CD4-positive, alpha-beta T cell (primary cell): ENCODE measurements around the gene PTPRT. TPM values are rescaled to one million over a fixed set of nuclear protein-coding genes. Genes with fewer than 3 reads are reported as not detected.

ENCODE experiments used
- ATAC-seq: fragments of 200-7000 bp; cut with Tn5 transposase; one replicate; pipeline ENCODE4 v1.10.0; 2022; ENCODE audit warnings: mild to moderate bottlenecking; ENCODE audit not compliant: poor library complexity
- CTCF ChIA-PET: fragments of 350-600 bp; sonication (Branson Sonifier 250); formaldehyde crosslinking; loops from one replicate; lab custom pipeline; 2021; ENCODE audit warnings: antibody characterized with exemption, inconsistent platforms; lab: Charles Lee
- POLR2A ChIA-PET: fragments of 350-600 bp; sonication (Branson Sonifier 250); formaldehyde crosslinking; loops from one replicate; lab custom pipeline; 2021; ENCODE audit warnings: antibody characterized with exemption, inconsistent platforms; lab: Charles Lee
- DNase-seq, 14 experiments: peaks; one replicate each; pipeline ENCODE4 v3.0.0-alpha.2; 2013 to 2020; ENCODE audit warnings: mixed read lengths in 2 of 14
- H3K27ac ChIP-seq, 2 donors: one replicate each; pipeline versions ENCODE4 v1.5.1 to v1.7.0; 2013; ENCODE audit warnings: low read length in 2 of 2, low read depth in 1 of 2, mild to moderate bottlenecking in 1 of 2
- H3K27me3 ChIP-seq, 2 experiments: 1 replicate in 1 of 2; 2 replicates in 1 of 2; pipeline versions ENCODE4 v1.6.1 to v1.7.0; 2013; ENCODE audit warnings: low read length in 2 of 2, control low read depth in 1 of 2, mild to moderate bottlenecking in 1 of 2, moderate library complexity in 1 of 2; ENCODE audit not compliant: insufficient read depth in 2 of 2, control insufficient read depth in 1 of 2
- H3K36me3 ChIP-seq: one replicate; pipeline ENCODE4 v1.6.1; 2013; ENCODE audit warnings: low read length, control low read depth; ENCODE audit not compliant: insufficient read depth
- H3K4me1 ChIP-seq: one replicate; pipeline ENCODE4 v1.6.1; 2013; ENCODE audit warnings: low read length, control low read depth; ENCODE audit not compliant: insufficient read depth
- H3K4me3 ChIP-seq: one replicate; pipeline ENCODE4 v1.5.1; 2013; ENCODE audit warnings: mild to moderate bottlenecking, low read length, moderate library complexity
- H3K9me3 ChIP-seq, 2 experiments: 1 replicate in 1 of 2; 2 replicates in 1 of 2; pipeline versions ENCODE4 v1.6.1 to v1.7.0; 2013; ENCODE audit warnings: low read length in 2 of 2, mild to moderate bottlenecking in 2 of 2, control low read depth in 1 of 2, moderate library complexity in 1 of 2; ENCODE audit not compliant: control insufficient read depth in 1 of 2, insufficient read depth in 1 of 2
- H3K27ac Mint-ChIP-seq: one replicate; pipeline ENCODE4 v1.8.0; 2020; ENCODE audit warnings: mixed read lengths
- H3K27me3 Mint-ChIP-seq: one replicate; pipeline ENCODE4 v1.8.0; 2021; ENCODE audit warnings: mixed read lengths
- H3K36me3 Mint-ChIP-seq: one replicate; pipeline ENCODE4 v1.8.0; 2021; ENCODE audit warnings: low read depth, mixed read lengths
- H3K4me1 Mint-ChIP-seq: one replicate; pipeline ENCODE4 v1.8.0; 2021; ENCODE audit warnings: low read depth, mixed read lengths
- H3K4me3 Mint-ChIP-seq: one replicate; pipeline ENCODE4 v1.8.0; 2020; ENCODE audit warnings: mild to moderate bottlenecking, mixed read lengths
- H3K9me3 Mint-ChIP-seq: one replicate; pipeline ENCODE4 v1.8.0; 2020; ENCODE audit warnings: mixed read lengths
- intact Hi-C, 2 experiments: fragments of 100-400 bp; cut with DNase I in 1 of 2; cut with micrococcal nuclease in 1 of 2; formaldehyde crosslinking; loops; one replicate each; pipeline versions ENCODE4 v1.15.1 to v1.9.0; 2023 to 2025; cut with DNase I, micrococcal nuclease
- total RNA-seq, 174 experiments: library from RNA in 2 of 174; stranded (reverse) in 2 of 174; gene quantifications; one replicate each; pipeline ENCODE4 v1.2.3 and lab custom pipeline; 2021 to 2026
- TF ChIP-seq, protein P1 (sequence below): fragments of 200-600 bp; IDR thresholded peaks from one replicate; pipeline ENCODE4 v1.8.0; 2022; ENCODE audit warnings: antibody characterized with exemption, mild to moderate bottlenecking

Gene PTPRT
- total RNA-seq, 2 experiments from 2014 or later = not detected

DNA sequence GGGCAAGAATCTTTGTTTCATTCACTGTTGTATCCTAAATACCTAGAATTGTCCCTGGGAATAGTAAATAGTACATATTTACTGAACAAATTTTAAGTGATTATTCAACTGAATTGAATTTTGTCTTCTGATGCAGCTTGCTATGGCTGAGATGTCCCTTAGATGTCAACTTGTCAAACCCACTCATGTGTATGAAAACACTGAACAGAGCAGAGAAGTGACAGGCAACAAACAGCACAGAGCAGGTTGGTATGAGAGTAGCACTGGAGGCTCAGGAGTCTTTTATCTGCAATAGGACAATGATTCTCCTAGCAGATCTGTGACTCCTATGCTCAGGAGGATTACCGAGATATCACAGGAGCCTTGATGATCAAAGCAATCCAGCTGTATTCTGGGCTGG lies 1031.4 kb downstream of the PTPRT start:
- ChIA-PET POLR2A (no interaction called here), CTCF (no interaction called here)
- Histone ChIP-seq H3K27me3 (no peaks in the 10 kb centered on the region), H3K4me3 (no peak overlapping the region), H3K4me1 (no peaks in the 10 kb centered on the region), H3K27ac (no peak overlapping the region), H3K9me3 (no peaks in the 10 kb centered on the region), H3K36me3 (no peaks in the 10 kb centered on the region)
- TF ChIP-seq, protein P1, sequence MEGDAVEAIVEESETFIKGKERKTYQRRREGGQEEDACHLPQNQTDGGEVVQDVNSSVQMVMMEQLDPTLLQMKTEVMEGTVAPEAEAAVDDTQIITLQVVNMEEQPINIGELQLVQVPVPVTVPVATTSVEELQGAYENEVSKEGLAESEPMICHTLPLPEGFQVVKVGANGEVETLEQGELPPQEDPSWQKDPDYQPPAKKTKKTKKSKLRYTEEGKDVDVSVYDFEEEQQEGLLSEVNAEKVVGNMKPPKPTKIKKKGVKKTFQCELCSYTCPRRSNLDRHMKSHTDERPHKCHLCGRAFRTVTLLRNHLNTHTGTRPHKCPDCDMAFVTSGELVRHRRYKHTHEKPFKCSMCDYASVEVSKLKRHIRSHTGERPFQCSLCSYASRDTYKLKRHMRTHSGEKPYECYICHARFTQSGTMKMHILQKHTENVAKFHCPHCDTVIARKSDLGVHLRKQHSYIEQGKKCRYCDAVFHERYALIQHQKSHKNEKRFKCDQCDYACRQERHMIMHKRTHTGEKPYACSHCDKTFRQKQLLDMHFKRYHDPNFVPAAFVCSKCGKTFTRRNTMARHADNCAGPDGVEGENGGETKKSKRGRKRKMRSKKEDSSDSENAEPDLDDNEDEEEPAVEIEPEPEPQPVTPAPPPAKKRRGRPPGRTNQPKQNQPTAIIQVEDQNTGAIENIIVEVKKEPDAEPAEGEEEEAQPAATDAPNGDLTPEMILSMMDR = no peak
- H3K36me3 Mint-ChIP-seq = no peaks in the 10 kb centered on the region
- no peaks in the 10 kb centered on the region for H3K9me3 Mint-ChIP-seq
- ATAC-seq (no peak), DNase-seq (no peak)
- intact Hi-C loops = no loop called here
- no peaks in the 10 kb centered on the region for H3K27me3 Mint-ChIP-seq
- H3K27ac Mint-ChIP-seq = no peak overlapping the region
- H3K4me1 Mint-ChIP-seq = no peaks in the 10 kb centered on the region
- H3K4me3 Mint-ChIP-seq = no peak overlapping the region

DNA sequence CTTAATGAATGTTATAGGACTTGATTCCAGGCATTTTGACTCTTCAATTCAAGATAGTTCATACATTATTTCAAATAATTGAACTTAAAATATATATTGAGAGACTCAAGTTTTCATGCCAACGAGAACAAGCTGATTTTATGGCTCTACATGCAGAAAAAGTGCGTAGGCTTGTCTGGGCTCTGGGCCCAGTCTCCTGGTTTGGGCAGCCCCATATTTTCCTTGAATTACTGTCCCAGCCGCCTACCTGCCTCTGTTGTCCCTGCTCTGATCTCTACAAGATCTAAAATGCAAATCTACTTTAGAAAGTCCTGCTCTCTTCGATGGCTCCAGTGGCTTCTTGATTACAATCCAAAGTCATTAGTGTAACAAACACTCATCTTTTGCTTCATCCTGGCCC lies 1034.1 kb downstream of the PTPRT start:
- no peak for ATAC-seq
- no peak overlapping the region for H3K27ac Mint-ChIP-seq

DNA sequence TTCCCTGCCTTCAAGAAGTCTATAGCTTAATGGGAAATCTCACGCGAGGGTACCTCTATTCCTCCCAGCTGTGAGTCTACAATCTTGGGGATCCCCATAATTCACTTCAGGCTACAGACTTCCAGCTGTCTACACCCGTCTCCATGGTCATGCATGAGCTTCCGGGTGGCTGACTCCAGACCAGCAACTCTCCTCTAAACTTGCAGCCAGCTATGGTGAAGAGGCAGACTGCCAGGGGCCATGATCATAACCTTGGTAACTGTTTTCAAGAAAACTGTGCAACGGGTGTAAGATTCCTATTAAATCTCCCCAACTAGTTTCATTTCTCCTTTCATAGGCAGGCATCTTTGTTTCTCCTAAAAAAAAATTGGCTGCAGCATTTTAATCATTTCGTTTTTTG lies 1037.1 kb downstream of the PTPRT start:
- H3K4me1 ChIP-seq = no peaks in the 10 kb centered on the region
- no peak for ATAC-seq
- TF ChIP-seq, protein P1 = no peak
- intact Hi-C loops = no loop called here
- H3K9me3 Mint-ChIP-seq = peaks cover 10% of the 10 kb centered on the region
- H3K27me3 ChIP-seq = no peaks in the 10 kb centered on the region
- no peak overlapping the region for H3K27ac ChIP-seq
- no peak for DNase-seq
- H3K4me3 ChIP-seq = no peak overlapping the region
- peaks cover 0 to 9% of the 10 kb centered on the region in 2 experiments for H3K9me3 ChIP-seq
- no peaks in the 10 kb centered on the region for H3K36me3 Mint-ChIP-seq
- H3K4me1 Mint-ChIP-seq = no peaks in the 10 kb centered on the region
- ChIA-PET POLR2A (no interaction called here), CTCF (no interaction called here)
- no peak overlapping the region for H3K4me3 Mint-ChIP-seq
- H3K27me3 Mint-ChIP-seq = no peaks in the 10 kb centered on the region
- no peak overlapping the region for H3K27ac Mint-ChIP-seq
- H3K36me3 ChIP-seq = no peaks in the 10 kb centered on the region

More for the DNA sequence above, 1034.1 kb downstream of the PTPRT start:
- CTCF ChIA-PET = no interaction called here
- H3K4me1 Mint-ChIP-seq = no peaks in the 10 kb centered on the region
- Histone ChIP-seq H3K4me3 (no peak overlapping the region), H3K36me3 (no peaks in the 10 kb centered on the region), H3K27ac (no peak overlapping the region), H3K4me1 (no peaks in the 10 kb centered on the region), H3K9me3 (no peaks in the 10 kb centered on the region), H3K27me3 (no peaks in the 10 kb centered on the region)
- peaks cover 4% of the 10 kb centered on the region for H3K9me3 Mint-ChIP-seq
- POLR2A ChIA-PET = no interaction called here
- intact Hi-C loops = no loop called here
- H3K4me3 Mint-ChIP-seq = no peak overlapping the region
- TF ChIP-seq, protein P1 = no peak
- H3K27me3 Mint-ChIP-seq = no peaks in the 10 kb centered on the region
- no peaks in the 10 kb centered on the region for H3K36me3 Mint-ChIP-seq
- DNase-seq = no peak
